HG03095 (cell line): ENCODE data around the gene ANKRD17.
"Not testable (repeated sequence)": the region's sequence is repeated elsewhere in the genome, so short reads cannot be mapped to it uniquely, and the experiment has no call there.

Experiments used
- ATAC-seq: cut with Tn5 transposase; IDR thresholded peaks from one replicate; pipeline ENCODE4 v1.9.1; 2021; ENCODE audit warnings: moderate library complexity; ENCODE audit not compliant: unreplicated experiment

ANKRD17 gene

DNA sequence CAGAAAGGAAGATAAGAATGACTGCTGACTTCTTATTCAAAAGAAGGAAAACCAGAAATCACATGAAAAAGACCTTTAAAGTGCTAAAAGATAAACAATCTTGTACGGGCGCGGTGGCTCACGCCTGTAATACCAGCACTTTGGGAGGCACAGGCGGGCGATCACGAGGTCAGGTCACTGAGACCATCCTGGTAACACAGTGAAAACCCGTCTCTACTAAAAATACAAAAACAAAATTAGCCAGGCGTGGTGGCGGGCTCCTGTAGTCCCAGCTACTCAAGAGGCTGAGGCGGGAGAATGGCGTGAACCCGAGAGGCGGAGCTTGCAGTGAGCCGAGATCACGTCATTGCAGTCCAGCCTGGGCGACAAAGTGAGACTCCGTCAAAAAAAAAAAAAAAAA is 54.6 kb downstream of the ANKRD17 start:
- ATAC-seq, result not testable (repeated sequence)

DNA sequence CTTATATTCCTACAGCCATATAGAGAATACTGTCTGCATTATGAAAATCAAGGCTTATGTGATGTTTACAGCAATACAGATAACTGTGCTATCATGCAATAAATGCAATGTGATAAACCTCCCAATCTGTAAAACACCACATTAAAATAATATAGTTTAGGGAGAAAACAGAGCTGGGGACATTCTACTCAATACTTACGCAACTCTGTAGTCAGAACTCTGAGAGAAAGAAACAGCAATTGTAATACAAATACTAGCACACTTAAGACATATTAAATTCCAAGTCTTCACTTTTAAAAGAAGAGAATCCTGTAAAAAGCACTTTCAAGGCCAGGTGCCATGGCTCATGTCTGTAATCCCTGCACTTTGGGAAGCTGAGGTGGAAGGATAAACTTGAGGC is 61.4 kb downstream of the ANKRD17 start:
- no peak for ATAC-seq

GRCh38 chr4:73194064-73194463 is 64.5 kb downstream of the ANKRD17 start:
- ATAC-seq, result no peak

DNA sequence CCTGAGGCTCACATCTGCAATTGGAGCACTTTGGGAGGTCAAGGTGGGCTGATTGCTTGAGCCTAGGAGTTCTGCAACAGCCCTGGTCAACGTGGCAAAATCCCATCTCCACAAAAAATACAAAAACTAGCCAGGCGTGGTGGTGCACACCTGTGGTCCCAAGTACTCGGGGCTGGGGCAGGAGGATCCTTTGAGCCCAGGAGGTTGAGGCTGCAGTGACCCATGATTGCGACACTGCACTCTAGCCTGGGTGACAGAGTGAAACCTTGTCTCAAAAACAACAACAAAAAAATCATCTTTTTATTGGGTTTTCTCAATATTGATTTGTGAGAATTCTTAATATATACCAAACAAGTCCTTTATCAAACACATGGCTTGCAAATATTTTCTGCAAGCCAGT is 64.9 kb downstream of the ANKRD17 start:
- peak; percentile 14 for ATAC-seq

DNA sequence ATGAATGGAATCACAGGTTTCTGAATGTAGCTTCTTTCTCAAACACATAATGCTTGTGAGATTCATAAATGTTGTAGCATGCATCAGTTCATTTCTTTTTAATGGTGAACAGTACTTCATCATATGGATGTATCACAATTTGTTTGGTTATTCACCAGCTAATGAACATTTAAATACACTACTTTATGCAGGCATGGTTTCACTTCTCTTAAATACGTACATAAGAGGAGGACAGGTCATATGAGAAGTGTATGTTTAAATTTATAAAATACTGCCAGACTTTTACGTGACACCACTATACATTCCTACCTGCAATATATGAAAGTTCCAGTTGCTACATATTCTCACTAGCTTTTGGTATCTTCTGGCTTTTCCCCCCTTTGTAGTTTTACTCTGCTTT is 65.4 kb downstream of the ANKRD17 start:
- peak; percentile 81 for ATAC-seq

- ATAC-seq, result no peak
These were observed 69.3 kb downstream of the ANKRD17 start for GRCh38 chr4:73189274-73189810.

GRCh38 chr4:73187325-73187724 is 71.3 kb downstream of the ANKRD17 start:
- peak; percentile 52 for ATAC-seq

- no peak for ATAC-seq
These were observed 72.7 kb downstream of the ANKRD17 start for GRCh38 chr4:73185903-73186302.

DNA sequence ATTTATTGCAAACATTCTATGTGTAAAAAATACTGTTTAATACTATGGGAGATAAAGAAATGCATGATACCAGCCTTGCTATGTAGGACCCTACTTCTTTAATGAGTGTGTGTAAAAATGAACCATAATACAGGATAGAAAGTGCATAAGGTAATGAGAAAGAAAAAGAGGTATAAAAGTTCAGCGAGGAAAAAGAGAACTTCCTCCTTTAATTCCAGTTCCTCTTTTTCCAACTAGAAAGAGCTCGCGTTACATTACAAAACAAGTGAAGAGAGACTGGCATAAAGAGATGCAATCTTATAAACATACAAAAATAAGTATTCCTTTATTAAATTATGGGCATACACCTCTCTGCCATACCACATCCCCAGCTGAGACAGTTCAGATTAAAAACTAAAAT is 77.4 kb downstream of the ANKRD17 start:
- ATAC-seq, result no peak

GRCh38 chr4:73178389-73178788 is 80.2 kb downstream of the ANKRD17 start:
- no peak for ATAC-seq

DNA sequence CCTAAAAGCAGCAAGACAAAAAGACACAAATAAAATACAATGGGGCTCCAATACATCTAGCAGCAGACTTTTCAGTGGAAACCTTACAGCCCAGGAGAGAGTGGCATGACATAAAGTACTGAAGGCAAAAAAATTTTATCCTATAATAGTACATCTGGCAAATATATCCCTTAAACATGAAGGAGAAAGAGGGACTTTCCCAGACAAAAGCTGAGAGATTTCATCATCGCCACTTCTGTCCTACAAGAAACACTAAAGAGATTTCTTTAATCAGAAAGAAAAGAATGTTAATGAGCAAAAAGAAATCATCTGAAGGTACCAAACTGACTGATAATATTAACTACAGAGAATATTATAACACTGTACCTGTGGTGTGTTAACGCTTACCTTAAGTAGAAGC is 86.4 kb downstream of the ANKRD17 start:
- ATAC-seq, result no peak

DNA sequence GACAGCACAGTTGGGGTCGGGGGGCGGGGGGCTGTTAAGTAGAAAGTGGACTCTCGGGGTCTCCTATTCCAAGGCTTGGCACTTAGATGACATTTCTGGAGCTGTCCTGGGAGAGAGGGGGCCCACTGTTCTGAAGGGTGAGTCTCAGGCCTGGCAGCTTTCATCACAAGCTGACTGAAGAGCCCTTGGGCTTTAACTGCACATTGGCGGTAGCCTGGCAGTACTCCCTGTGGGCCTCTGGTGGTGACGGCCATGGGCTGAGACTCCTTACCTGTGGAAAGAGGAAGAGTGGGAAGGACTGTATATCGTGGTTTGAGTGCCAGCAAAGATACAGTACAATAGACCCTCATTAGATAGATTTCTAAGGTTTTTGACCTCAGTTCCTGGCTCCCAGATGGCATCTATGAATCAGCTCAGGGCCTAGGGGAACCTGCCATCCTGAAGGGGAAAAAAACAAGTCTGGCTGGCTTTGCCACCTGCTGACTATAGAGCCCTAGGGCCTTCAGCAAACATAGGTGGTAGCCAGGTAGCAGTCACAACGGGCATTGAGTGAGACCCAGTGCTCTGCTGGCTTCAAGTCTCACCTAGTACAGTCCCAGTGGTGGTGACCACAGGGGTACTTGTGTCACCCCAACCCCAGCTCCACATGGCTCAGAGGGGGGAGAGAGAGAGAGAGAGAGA is 87.9 kb downstream of the ANKRD17 start:
- no peak for ATAC-seq

GRCh38 chr4:73166212-73166611 is 92.4 kb downstream of the ANKRD17 start:
- no peak for ATAC-seq

DNA sequence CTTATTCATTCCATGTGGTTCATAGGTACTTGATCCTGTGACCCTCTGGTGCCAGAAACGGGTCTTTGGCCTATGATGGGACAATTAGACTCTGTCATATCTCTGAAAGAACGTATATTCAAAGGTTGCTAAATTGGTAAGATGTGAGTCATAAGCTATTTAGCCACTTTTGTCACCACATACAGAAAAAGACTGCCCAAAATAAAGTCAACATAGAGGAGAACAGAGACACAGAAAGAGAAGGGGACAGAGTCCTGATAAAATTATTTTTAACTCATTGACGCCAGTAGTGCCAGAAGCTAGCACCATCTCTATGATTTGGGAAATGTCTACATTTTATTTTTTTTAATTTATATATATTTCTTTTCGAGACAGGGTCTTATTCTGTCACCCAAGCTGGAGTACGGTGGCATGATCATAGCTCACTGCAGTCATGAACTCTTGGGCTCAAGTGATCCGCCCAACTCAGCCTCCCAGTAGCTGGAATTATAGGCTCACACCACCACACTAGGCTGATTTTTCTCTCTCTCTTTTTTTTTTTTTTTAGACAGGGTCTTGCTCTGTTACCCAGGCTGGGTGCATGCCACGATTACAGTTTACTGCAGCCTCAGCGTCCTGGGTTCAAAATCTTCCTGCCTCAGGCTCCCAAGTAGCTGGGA is 96.9 kb downstream of the ANKRD17 start:
- no peak for ATAC-seq

GRCh38 chr4:73156394-73156793 is 102.2 kb downstream of the ANKRD17 start:
- no peak for ATAC-seq

DNA sequence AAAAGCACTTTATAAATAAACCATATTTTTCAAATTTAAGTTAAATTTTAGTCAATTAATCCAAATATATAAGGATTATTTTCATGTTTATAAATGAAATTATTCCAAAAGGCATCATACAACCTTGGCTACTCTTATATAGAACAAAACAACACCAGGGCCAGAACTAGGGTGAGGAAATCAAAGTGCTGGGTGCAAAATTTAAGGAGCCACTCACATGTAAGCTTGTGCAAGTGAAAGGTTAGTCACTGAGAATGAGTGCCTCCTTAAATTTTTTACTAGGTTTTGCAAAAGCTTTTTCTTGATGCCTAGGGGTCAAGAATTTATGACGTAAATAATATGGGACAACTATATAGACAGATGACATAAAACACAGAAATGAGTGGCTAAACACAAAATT is 105.7 kb downstream of the ANKRD17 start:
- no peak for ATAC-seq

DNA sequence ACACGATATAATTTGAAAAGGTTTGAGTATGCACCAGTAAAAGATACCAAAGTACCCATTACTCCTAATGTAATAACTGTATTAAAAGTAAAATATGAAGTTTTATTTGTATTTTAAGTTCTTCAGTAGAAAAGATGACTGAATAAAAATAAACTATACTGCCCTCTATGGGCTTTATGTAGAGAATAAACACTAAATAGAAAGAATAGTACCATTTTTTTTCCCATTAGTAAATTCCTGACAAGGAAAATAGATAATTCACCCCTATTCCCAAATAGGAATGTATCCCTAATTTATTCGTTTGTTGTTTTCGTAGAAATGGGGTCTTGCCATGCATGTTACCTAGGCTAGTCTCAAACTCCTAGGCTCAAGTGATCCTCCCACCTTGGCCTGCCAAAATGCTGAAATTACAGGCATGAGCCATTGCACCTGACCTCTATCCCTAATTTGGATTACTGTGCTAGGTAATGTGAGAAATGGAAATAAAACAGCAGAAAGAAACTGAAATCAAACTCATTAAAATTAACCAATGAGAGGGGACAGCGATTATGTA is 115.5 kb downstream of the ANKRD17 start:
- no peak for ATAC-seq

DNA sequence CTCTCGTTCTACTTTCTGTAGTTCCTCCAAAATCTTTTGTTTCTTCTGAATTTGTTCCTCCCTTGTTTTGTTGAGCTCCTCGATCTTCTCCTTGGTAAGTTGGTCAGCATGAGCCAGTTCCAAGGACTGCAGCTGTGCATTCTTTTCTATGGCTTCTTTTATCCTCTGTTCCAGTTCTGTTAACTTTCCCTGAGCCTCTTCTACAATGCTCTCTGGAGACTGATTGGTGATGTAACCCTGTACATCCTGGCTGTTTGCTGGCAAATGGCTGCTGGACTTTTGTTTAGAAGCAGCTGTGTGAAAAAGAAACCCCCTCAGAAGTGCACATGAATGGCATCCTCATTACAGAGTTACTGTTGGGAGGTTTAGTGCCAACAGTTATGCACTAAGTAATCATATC is 118.6 kb downstream of the ANKRD17 start:
- no peak for ATAC-seq

DNA sequence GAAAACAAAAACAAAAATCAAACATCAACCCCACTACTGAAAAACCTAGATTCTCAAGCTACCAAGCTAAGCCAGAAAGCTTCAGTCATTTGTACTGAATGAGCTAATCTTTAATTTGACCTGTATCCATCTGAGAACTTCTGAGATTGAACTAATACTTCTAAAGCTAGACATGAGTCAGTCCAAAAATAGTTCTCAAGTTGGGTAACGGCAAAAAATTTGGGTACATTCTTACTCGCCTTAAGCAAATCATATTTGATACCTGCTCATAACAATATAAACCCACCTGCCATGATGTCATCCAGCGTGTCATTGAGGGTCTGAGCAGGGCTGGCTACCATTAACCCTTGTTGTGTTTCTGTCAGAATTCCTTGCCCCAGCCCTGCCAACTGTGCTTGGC is 119.4 kb downstream of the ANKRD17 start:
- no peak for ATAC-seq

DNA sequence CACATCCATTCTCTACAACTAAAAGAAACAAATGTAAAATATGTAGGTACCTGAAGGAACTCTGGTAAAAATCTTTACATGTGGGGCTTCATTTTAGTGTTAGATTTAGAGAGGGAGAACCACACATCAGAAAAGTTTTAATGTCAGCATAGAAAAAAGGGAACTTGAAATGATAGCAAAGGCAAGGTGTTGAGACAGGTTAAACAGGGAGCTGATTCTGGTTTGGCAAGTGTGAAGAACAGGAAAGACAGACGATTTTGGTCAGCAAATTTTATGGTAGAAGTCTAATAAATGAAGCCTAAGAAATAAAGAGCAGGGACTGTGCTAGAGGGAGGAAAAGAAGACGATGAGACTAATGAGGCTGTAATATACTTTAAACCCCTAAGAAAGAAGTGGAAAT is 121.5 kb downstream of the ANKRD17 start:
- no peak for ATAC-seq

- no peak for ATAC-seq
These were observed 124.8 kb downstream of the ANKRD17 start for GRCh38 chr4:73133784-73134183.

DNA sequence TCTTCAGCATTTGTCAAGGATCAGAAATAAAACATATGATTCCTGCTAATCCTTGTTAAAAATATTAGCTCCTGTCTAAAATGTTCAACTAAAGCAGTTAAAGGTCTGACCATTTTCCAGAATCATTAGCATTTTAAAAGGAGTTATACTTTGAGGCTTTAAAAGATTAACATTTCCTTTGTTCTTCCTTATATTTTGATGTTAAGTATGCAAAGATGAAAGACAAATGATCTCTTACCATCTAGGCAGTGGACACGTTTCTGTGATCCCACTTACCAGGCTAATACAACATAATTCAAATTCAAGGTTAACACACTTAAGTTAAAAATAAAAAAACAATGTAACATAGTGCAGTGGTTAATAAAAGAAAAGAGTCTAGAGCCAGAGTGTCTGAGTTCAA is 127.3 kb downstream of the ANKRD17 start:
- no peak for ATAC-seq
